ENCODE measurements around the gene AUH. TPM values are rescaled to one million over a fixed set of nuclear protein-coding genes. Genes with fewer than 3 reads are reported as not detected.

Gene AUH
- total RNA-seq, 1 donor from 2014 or later, result 8.8 TPM

GRCh38 chr9:91185193-91185886 is 176.4 kb downstream of the AUH start:
- H3K36me3 Mint-ChIP-seq (ENCODE audit: low read depth), result peaks cover 4% of the 10 kb centered on the region
- no peak overlapping the region for H3K27ac Mint-ChIP-seq (ENCODE audit: unreplicated experiment)
- peaks cover 5% of the 10 kb centered on the region for H3K9me3 Mint-ChIP-seq (ENCODE audit: low read depth)
- H3K4me3 Mint-ChIP-seq (ENCODE audit: unreplicated experiment), result no peak overlapping the region
- DNase-seq (ENCODE audit: low spot score), result peak; percentile 32
- TF ChIP-seq CTCF (IDR thresholded peaks at IDR 0.05), result no peak
- H3K4me1 Mint-ChIP-seq (ENCODE audit: low read depth), result peaks cover 17% of the 10 kb centered on the region
- no peaks in the 10 kb centered on the region for H3K27me3 Mint-ChIP-seq (ENCODE audit: low read depth)

- TF ChIP-seq CTCF (IDR thresholded peaks at IDR 0.05), result no peak
- DNase-seq (ENCODE audit: low spot score), result no peak
Observed at GRCh38 chr9:91182429-91183225, 179.1 kb downstream of the AUH start.

DNA sequence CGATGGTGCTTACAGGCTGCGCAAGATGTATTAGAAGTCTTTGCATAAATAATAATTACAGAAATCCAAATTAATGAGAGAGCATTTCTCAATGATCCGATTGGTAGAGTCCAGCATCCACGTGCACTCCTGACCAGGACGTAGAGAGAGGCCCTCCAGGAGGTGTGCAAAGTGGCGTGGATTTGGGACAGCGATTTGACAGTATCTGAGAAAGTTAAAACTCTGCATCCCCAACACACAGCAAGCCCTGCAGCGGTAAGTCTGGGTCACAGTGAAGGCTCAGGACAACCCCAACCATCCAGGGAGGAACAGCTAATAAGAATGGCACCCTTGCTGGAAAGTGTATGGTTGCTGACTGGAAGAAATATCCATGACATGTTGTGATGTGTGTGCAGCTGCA is 180.2 kb downstream of the AUH start:
- H3K9me3 Mint-ChIP-seq (ENCODE audit: low read depth), result no peaks in the 10 kb centered on the region

More at GRCh38 chr9:91182429-91183225, 179.1 kb downstream of the AUH start:
- H3K27ac Mint-ChIP-seq (ENCODE audit: unreplicated experiment), result no peak overlapping the region
- H3K36me3 Mint-ChIP-seq (ENCODE audit: low read depth), result no peaks in the 10 kb centered on the region
- H3K4me1 Mint-ChIP-seq (ENCODE audit: low read depth), result peaks cover 18% of the 10 kb centered on the region
- no peaks in the 10 kb centered on the region for H3K27me3 Mint-ChIP-seq (ENCODE audit: low read depth)
- no peaks in the 10 kb centered on the region for H3K9me3 Mint-ChIP-seq (ENCODE audit: low read depth)
- H3K4me3 Mint-ChIP-seq (ENCODE audit: unreplicated experiment), result no peak overlapping the region

GRCh38 chr9:91180930-91181268 is 180.8 kb downstream of the AUH start:
- Mint-ChIP-seq H3K36me3 (ENCODE audit: low read depth) (no peaks in the 10 kb centered on the region), H3K4me1 (ENCODE audit: low read depth) (peaks cover 11% of the 10 kb centered on the region), H3K27me3 (ENCODE audit: low read depth) (no peaks in the 10 kb centered on the region), H3K27ac (ENCODE audit: unreplicated experiment) (no peak overlapping the region), H3K9me3 (ENCODE audit: low read depth) (no peaks in the 10 kb centered on the region), H3K4me3 (ENCODE audit: unreplicated experiment) (no peak overlapping the region)
- DNase-seq (ENCODE audit: low spot score), result no peak
- no peak for TF ChIP-seq CTCF (IDR thresholded peaks at IDR 0.05)

More for the DNA sequence above, 180.2 kb downstream of the AUH start:
- DNase-seq (ENCODE audit: low spot score), result no peak
- H3K36me3 Mint-ChIP-seq (ENCODE audit: low read depth), result no peaks in the 10 kb centered on the region
- no peak overlapping the region for H3K27ac Mint-ChIP-seq (ENCODE audit: unreplicated experiment)
- peaks cover 11% of the 10 kb centered on the region for H3K4me1 Mint-ChIP-seq (ENCODE audit: low read depth)
- H3K4me3 Mint-ChIP-seq (ENCODE audit: unreplicated experiment), result no peak overlapping the region
- H3K27me3 Mint-ChIP-seq (ENCODE audit: low read depth), result no peaks in the 10 kb centered on the region
- TF ChIP-seq CTCF (IDR thresholded peaks at IDR 0.05), result no peak

DNA sequence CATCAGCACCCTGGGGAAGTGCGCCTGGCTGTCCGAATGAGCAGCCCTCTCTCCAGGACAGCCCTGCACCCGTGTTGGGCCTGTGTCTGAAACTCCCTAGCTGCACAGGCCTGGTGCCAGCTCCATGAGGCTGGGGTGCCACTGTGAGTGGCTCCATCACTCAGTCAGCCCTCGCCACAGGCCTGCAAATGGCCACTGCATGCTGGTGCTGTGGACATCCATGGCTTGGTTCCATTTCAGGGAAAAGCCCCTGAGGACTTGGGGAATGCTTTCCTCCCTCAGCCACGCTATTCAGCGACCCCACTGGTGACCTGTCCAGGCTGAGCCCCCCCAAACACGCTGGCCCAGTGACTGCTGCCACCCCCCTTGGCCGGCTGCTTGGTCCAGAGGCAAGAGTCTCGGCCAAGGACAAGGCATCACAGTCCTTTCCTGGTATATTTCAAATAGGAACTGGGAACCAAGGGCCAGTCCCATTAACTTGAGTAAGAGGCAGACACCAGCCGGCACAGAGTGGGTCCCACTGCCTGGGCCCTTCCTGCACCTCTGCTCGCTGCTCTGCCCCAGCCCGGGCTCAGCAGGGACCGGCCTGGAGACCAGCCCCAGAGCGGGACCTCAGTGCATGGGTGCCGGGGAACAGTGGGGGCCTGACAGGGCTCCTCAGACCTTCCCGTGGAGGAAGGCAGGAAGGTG is 181.3 kb downstream of the AUH start:
- peaks cover 11% of the 10 kb centered on the region for H3K4me1 Mint-ChIP-seq (ENCODE audit: low read depth)
- H3K27me3 Mint-ChIP-seq (ENCODE audit: low read depth), result no peaks in the 10 kb centered on the region

More for the DNA sequence above, 181.3 kb downstream of the AUH start:
- Mint-ChIP-seq H3K9me3 (ENCODE audit: low read depth) (no peaks in the 10 kb centered on the region), H3K4me3 (ENCODE audit: unreplicated experiment) (no peak overlapping the region), H3K27ac (ENCODE audit: unreplicated experiment) (no peak overlapping the region), H3K36me3 (ENCODE audit: low read depth) (no peaks in the 10 kb centered on the region)
- no peak for TF ChIP-seq CTCF (IDR thresholded peaks at IDR 0.05)
- DNase-seq (ENCODE audit: low spot score), result no peak
